Activated naive CD4-positive, alpha-beta T cell treated with anti-CD3 and anti-CD28 coated beads, Interleukin-2, amount 10 ng/mL, durations not matched to agents 7 days and 5 days (primary cell): ENCODE data around the gene HMCN1.

Source experiments
- CTCF ChIA-PET: fragments of 350-600 bp; sonication (Branson Sonifier 250); formaldehyde crosslinking; loops from one replicate; lab custom pipeline; 2021; ENCODE audit warnings: antibody characterized with exemption; lab: Charles Lee
- DNase-seq: peaks from one replicate; pipeline ENCODE4 v3.0.0-alpha.2; 2020
- H3K27ac Mint-ChIP-seq: one replicate; pipeline ENCODE4 v1.8.0; 2021; ENCODE audit warnings: mild to moderate bottlenecking, moderate library complexity, mixed read lengths
- H3K27me3 Mint-ChIP-seq: one replicate; pipeline ENCODE4 v1.8.0; 2021; ENCODE audit warnings: mild to moderate bottlenecking, mixed read lengths
- H3K36me3 Mint-ChIP-seq: one replicate; pipeline ENCODE4 v1.8.0; 2021; ENCODE audit warnings: mixed read lengths
- H3K4me1 Mint-ChIP-seq: one replicate; pipeline ENCODE4 v1.8.0; 2021; ENCODE audit warnings: mixed read lengths
- H3K4me3 Mint-ChIP-seq: one replicate; pipeline ENCODE4 v1.8.0; 2021; ENCODE audit warnings: mild to moderate bottlenecking, moderate library complexity, mixed read lengths
- H3K9me3 Mint-ChIP-seq: one replicate; pipeline ENCODE4 v1.8.0; 2021; ENCODE audit warnings: mixed read lengths

The HMCN1 gene

DNA sequence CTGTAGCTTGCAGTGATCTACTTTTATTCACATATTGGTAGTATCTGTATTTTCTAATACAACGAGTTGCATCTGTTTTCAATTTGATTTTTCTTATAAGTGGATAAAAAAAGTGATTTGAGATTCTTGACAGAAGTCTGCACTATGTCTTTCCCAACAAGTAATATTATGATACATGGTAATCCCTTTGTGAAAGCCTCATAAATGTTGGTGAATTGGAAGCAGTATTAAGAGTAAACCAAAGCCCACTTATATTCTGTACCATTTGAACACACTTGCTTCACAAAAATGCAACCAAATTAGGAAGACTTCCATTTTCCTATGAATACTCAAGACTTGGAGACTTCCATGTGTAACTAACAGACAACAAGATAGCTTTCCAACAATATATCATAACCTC is 172.0 kb downstream of the HMCN1 start:
- Mint-ChIP-seq H3K4me3 (no peak overlapping the region), H3K9me3 (no peaks in the 10 kb centered on the region), H3K36me3 (no peaks in the 10 kb centered on the region), H3K4me1 (no peaks in the 10 kb centered on the region), H3K27me3 (no peaks in the 10 kb centered on the region), H3K27ac (no peak overlapping the region)
- no peak for DNase-seq
- CTCF ChIA-PET: no interaction called here

GRCh38 chr1:185907246-185907645 is 173.1 kb downstream of the HMCN1 start:
- DNase-seq: no peak
- Mint-ChIP-seq H3K4me3 (no peak overlapping the region), H3K36me3 (no peaks in the 10 kb centered on the region), H3K9me3 (no peaks in the 10 kb centered on the region), H3K27me3 (no peaks in the 10 kb centered on the region), H3K27ac (no peak overlapping the region), H3K4me1 (no peaks in the 10 kb centered on the region)
- CTCF ChIA-PET: no interaction called here

GRCh38 chr1:185911978-185912377 is 177.8 kb downstream of the HMCN1 start:
- Mint-ChIP-seq H3K4me3 (no peak overlapping the region), H3K27ac (no peak overlapping the region), H3K36me3 (no peaks in the 10 kb centered on the region), H3K4me1 (no peaks in the 10 kb centered on the region), H3K27me3 (no peaks in the 10 kb centered on the region), H3K9me3 (no peaks in the 10 kb centered on the region)
- DNase-seq: no peak
- CTCF ChIA-PET: no interaction called here

- H3K9me3 Mint-ChIP-seq: no peaks in the 10 kb centered on the region
- no peaks in the 10 kb centered on the region for H3K27me3 Mint-ChIP-seq
- no peaks in the 10 kb centered on the region for H3K36me3 Mint-ChIP-seq
- DNase-seq: no peak
- no peak overlapping the region for H3K27ac Mint-ChIP-seq
- CTCF ChIA-PET: no interaction called here
- no peak overlapping the region for H3K4me3 Mint-ChIP-seq
- H3K4me1 Mint-ChIP-seq: no peaks in the 10 kb centered on the region
Measured at GRCh38 chr1:185912504-185912903, 178.3 kb downstream of the HMCN1 start.

- CTCF ChIA-PET: no interaction called here
- DNase-seq: no peak
- Mint-ChIP-seq H3K4me1 (no peaks in the 10 kb centered on the region), H3K27me3 (peaks cover 3% of the 10 kb centered on the region), H3K36me3 (no peaks in the 10 kb centered on the region), H3K4me3 (no peak overlapping the region), H3K27ac (no peak overlapping the region), H3K9me3 (no peaks in the 10 kb centered on the region)
Measured at GRCh38 chr1:185914089-185914488, 179.9 kb downstream of the HMCN1 start.

GRCh38 chr1:185916861-185917260 is 182.7 kb downstream of the HMCN1 start:
- H3K4me1 Mint-ChIP-seq: no peaks in the 10 kb centered on the region
- CTCF ChIA-PET: no interaction called here
- DNase-seq: no peak
- H3K9me3 Mint-ChIP-seq: no peaks in the 10 kb centered on the region
- H3K36me3 Mint-ChIP-seq: no peaks in the 10 kb centered on the region
- no peak overlapping the region for H3K4me3 Mint-ChIP-seq
- peaks cover 3% of the 10 kb centered on the region for H3K27me3 Mint-ChIP-seq
- H3K27ac Mint-ChIP-seq: no peak overlapping the region

- Mint-ChIP-seq H3K4me3 (no peak overlapping the region), H3K36me3 (no peaks in the 10 kb centered on the region)
- DNase-seq: no peak
Measured at GRCh38 chr1:185917646-185918045, 183.5 kb downstream of the HMCN1 start.

GRCh38 chr1:185920602-185921001 is 186.4 kb downstream of the HMCN1 start:
- H3K27me3 Mint-ChIP-seq: peaks cover 3% of the 10 kb centered on the region
- CTCF ChIA-PET: no interaction called here
- H3K9me3 Mint-ChIP-seq: no peaks in the 10 kb centered on the region
- H3K4me3 Mint-ChIP-seq: no peak overlapping the region
- no peak overlapping the region for H3K27ac Mint-ChIP-seq
- no peak for DNase-seq
- H3K36me3 Mint-ChIP-seq: no peaks in the 10 kb centered on the region
- no peaks in the 10 kb centered on the region for H3K4me1 Mint-ChIP-seq

More at GRCh38 chr1:185917646-185918045, 183.5 kb downstream of the HMCN1 start:
- Mint-ChIP-seq H3K9me3 (no peaks in the 10 kb centered on the region), H3K27me3 (peaks cover 3% of the 10 kb centered on the region), H3K4me1 (no peaks in the 10 kb centered on the region), H3K27ac (no peak overlapping the region)
- CTCF ChIA-PET: no interaction called here

GRCh38 chr1:185921636-185922035 is 187.4 kb downstream of the HMCN1 start:
- CTCF ChIA-PET: no interaction called here
- Mint-ChIP-seq H3K9me3 (no peaks in the 10 kb centered on the region), H3K27ac (no peak overlapping the region), H3K36me3 (no peaks in the 10 kb centered on the region), H3K4me1 (no peaks in the 10 kb centered on the region), H3K4me3 (no peak overlapping the region), H3K27me3 (peaks cover 3% of the 10 kb centered on the region)
- no peak for DNase-seq

DNA sequence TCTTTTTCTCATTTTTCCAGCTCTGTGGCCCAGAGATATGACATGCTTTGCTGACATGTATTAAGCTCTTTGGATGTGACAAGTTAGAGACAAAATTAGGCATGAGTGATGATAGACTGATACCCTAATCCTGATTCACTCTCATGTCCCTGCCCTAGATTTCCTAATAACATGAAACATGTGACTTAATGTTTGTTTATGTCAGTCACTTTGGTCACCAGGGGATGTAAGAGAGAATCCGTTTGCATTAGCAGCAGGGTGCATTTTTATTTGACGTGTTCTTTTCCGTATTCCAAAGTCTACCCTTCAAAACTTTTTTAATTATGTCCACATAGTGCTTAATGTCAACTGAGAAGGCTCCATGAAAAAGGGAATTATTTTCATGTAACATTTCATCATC is 192.4 kb downstream of the HMCN1 start:
- DNase-seq: no peak
- H3K27me3 Mint-ChIP-seq: no peaks in the 10 kb centered on the region
- CTCF ChIA-PET: no interaction called here
- no peak overlapping the region for H3K4me3 Mint-ChIP-seq
- H3K27ac Mint-ChIP-seq: no peak overlapping the region
- no peaks in the 10 kb centered on the region for H3K4me1 Mint-ChIP-seq
- no peaks in the 10 kb centered on the region for H3K36me3 Mint-ChIP-seq
- H3K9me3 Mint-ChIP-seq: no peaks in the 10 kb centered on the region

- no peaks in the 10 kb centered on the region for H3K36me3 Mint-ChIP-seq
- H3K9me3 Mint-ChIP-seq: no peaks in the 10 kb centered on the region
- DNase-seq: no peak
- no peaks in the 10 kb centered on the region for H3K4me1 Mint-ChIP-seq
- H3K4me3 Mint-ChIP-seq: no peak overlapping the region
- CTCF ChIA-PET: no interaction called here
- H3K27ac Mint-ChIP-seq: no peak overlapping the region
- no peaks in the 10 kb centered on the region for H3K27me3 Mint-ChIP-seq
Measured at GRCh38 chr1:185929776-185930175, 195.6 kb downstream of the HMCN1 start.

DNA sequence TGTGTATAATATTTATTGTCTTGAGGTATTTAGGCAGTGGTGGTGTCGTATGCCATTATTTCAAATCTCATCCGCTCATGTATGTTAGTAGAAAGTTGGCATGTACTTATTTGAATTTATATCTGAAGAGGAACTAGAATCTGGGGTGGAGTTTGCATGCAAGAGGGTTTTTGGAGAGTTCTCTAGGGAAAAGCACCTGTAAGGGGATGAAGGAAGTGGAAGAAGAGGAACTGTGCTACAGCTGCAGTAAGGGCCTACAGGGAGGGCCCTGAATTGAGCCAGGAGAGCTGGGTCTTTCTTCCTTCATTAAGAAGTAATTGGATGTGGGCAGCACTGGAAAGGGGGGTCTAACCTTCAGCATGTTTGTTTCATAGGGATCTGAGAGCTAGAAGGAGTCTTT is 197.2 kb downstream of the HMCN1 start:
- CTCF ChIA-PET: no interaction called here
- no peak for DNase-seq
- H3K9me3 Mint-ChIP-seq: no peaks in the 10 kb centered on the region

DNA sequence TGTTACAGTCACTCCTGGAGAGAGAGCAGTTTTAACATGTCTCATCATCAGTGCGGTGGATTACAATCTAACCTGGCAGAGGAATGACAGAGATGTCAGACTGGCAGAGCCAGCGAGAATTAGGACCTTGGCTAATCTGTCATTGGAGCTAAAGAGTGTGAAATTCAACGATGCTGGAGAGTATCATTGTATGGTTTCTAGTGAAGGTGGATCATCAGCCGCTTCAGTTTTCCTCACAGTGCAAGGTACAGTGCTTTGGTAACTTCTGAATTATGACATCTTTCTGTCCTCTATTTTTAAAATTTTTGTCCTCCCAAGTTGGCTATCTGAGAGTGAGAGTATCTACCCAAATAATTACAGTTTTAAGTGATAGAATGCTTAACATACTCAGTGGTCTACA is 199.4 kb downstream of the HMCN1 start:
- H3K27ac Mint-ChIP-seq: no peak overlapping the region
- no peaks in the 10 kb centered on the region for H3K36me3 Mint-ChIP-seq
- CTCF ChIA-PET: no interaction called here

More for the DNA sequence above, 197.2 kb downstream of the HMCN1 start:
- Mint-ChIP-seq H3K36me3 (no peaks in the 10 kb centered on the region), H3K27ac (no peak overlapping the region), H3K4me3 (no peak overlapping the region), H3K4me1 (no peaks in the 10 kb centered on the region), H3K27me3 (no peaks in the 10 kb centered on the region)

GRCh38 chr1:185934476-185935189 is 200.4 kb downstream of the HMCN1 start:
- no peaks in the 10 kb centered on the region for H3K9me3 Mint-ChIP-seq
- CTCF ChIA-PET: no interaction called here
- no peak for DNase-seq

More for the DNA sequence above, 199.4 kb downstream of the HMCN1 start:
- no peak for DNase-seq
- Mint-ChIP-seq H3K9me3 (no peaks in the 10 kb centered on the region), H3K4me1 (no peaks in the 10 kb centered on the region), H3K4me3 (no peak overlapping the region), H3K27me3 (no peaks in the 10 kb centered on the region)

DNA sequence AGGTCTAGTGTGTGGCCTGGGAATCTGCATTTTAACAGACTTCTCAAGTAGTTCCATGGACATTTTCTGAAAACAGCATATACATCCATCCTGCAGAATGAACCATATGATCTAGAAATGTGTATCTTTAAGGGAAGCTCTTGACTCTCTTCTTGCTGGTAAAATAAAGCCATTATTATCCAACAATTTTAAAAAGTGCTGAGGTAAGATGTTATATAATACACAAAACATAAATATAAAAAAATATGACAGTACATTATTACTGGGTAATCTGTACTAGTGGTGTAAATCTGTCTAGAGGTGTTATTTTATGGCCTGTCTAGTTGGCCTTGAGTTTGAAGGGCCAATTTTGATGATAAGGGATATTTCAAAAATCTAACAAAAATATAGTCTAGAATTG is 201.2 kb downstream of the HMCN1 start:
- DNase-seq: no peak
- Mint-ChIP-seq H3K27ac (no peak overlapping the region), H3K36me3 (no peaks in the 10 kb centered on the region), H3K27me3 (no peaks in the 10 kb centered on the region), H3K9me3 (no peaks in the 10 kb centered on the region), H3K4me3 (no peak overlapping the region), H3K4me1 (no peaks in the 10 kb centered on the region)
- CTCF ChIA-PET: no interaction called here

More at GRCh38 chr1:185934476-185935189, 200.4 kb downstream of the HMCN1 start:
- no peak overlapping the region for H3K27ac Mint-ChIP-seq
- H3K4me3 Mint-ChIP-seq: no peak overlapping the region
- H3K27me3 Mint-ChIP-seq: no peaks in the 10 kb centered on the region
- no peaks in the 10 kb centered on the region for H3K36me3 Mint-ChIP-seq
- no peaks in the 10 kb centered on the region for H3K4me1 Mint-ChIP-seq
